Measurements from ENCODE around the gene HIVEP3.

Gene HIVEP3

DNA sequence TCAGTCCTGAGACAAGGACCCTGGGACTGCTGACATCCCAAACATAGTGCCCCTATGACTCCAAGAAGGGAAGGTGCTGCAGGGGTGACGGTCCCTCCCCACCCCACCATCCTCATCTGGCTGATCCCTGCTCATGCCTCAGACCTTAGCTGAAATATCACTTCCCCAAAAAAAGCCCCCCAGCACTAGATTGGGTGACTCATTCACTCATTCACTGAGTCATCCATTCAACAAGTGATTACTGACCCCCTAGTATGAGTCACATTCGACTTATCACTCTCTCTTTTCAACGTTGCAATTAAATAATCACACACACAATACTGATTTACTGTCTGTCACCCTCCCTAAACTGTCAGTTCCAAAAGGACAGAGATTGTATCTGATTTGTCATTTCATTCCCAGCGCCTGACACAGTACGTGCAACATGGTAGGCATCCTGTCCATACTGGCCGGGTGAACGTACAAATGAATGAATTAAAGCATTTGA is 48.6 kb downstream of the HIVEP3 start:
- TF ChIP-seq, protein P1, sequence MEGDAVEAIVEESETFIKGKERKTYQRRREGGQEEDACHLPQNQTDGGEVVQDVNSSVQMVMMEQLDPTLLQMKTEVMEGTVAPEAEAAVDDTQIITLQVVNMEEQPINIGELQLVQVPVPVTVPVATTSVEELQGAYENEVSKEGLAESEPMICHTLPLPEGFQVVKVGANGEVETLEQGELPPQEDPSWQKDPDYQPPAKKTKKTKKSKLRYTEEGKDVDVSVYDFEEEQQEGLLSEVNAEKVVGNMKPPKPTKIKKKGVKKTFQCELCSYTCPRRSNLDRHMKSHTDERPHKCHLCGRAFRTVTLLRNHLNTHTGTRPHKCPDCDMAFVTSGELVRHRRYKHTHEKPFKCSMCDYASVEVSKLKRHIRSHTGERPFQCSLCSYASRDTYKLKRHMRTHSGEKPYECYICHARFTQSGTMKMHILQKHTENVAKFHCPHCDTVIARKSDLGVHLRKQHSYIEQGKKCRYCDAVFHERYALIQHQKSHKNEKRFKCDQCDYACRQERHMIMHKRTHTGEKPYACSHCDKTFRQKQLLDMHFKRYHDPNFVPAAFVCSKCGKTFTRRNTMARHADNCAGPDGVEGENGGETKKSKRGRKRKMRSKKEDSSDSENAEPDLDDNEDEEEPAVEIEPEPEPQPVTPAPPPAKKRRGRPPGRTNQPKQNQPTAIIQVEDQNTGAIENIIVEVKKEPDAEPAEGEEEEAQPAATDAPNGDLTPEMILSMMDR (IDR thresholded peaks at IDR 0.05): no peak
- DNase-seq: no peak
- no peak overlapping the region for H3K27ac ChIP-seq
- H3K27me3 ChIP-seq: no peaks in the 10 kb centered on the region
- no peaks in the 10 kb centered on the region for H3K9me3 ChIP-seq
- no peak overlapping the region for H3K4me3 ChIP-seq
- H3K4me1 ChIP-seq: peaks cover 0 to 3% (median 0%) of the 10 kb centered on the region in 4 donors
- intact Hi-C loops (cut with DNase I; ENCODE audit: low total_unique reads): no loop called here
- H3K36me3 ChIP-seq: no peaks in the 10 kb centered on the region

DNA sequence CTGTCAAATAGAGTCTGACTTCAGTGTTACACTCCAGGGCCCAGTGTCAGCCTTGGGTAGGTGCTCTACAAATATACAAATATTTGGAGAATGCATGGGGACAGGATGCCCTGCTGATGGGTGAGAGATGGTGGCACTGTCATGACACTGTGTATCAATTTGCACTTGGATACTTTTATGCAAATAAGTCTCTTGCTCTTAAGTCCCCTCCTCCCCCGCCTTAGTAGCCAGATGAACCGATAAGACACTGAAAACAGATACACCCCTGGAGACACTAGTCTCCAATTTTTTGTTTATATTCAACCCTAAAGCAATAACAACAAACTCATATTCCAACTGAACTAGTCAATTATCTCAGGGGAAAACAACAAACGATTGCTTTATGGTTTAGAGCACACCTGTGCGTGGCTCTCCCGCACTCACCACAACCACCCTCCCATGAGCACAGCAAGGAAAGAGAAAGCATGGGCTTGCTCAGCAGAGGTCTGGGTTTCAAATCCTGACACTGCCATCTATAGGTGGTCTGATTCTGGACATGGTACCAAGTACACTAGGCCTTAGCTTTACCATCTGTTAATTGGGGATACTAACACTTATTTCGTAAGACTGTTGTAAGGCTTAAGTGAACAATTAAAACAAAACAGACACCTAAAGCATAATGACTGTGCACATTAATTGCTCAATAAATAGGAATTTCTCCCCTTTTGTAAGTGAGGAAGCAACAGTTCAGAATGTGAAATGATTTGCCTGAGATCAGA is 50.3 kb downstream of the HIVEP3 start:
- no peak for DNase-seq
- Histone ChIP-seq H3K36me3 (no peaks in the 10 kb centered on the region), H3K4me1 (no peaks in the 10 kb centered on the region), H3K4me3 (no peak overlapping the region), H3K9me3 (no peaks in the 10 kb centered on the region), H3K27ac (no peak overlapping the region), H3K27me3 (no peaks in the 10 kb centered on the region)
- intact Hi-C loops (cut with DNase I; ENCODE audit: low total_unique reads): no loop called here
- TF ChIP-seq, protein P1 (IDR thresholded peaks at IDR 0.05): no peak

DNA sequence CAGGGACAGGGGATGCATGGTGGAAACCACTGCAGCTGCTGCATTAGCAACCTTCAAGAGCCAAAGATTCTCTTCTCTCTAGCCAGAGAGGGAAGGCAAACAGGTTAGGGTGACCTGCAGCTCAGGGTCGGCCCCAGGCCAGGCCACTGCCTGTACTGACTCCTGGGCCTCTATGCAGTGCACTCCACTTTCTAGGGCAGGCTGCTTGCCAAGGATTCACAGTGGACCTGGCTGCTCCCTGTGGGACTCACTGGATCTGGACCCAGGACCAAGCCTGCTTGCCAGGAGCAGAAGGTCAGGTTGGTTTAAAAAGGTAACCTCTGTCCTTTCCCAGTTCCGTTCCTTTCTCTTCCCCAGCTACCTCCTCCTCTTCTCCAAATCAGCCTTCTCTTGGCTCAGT is 52.4 kb downstream of the HIVEP3 start:
- Histone ChIP-seq H3K27ac (no peak overlapping the region), H3K4me1 (peaks cover 0 to 10% (median 0%) of the 10 kb centered on the region in 4 donors), H3K4me3 (no peak overlapping the region), H3K27me3 (no peaks in the 10 kb centered on the region), H3K36me3 (no peaks in the 10 kb centered on the region), H3K9me3 (no peaks in the 10 kb centered on the region)
- no peak for DNase-seq
- intact Hi-C loops (cut with DNase I; ENCODE audit: low total_unique reads): no loop called here
- TF ChIP-seq, protein P1 (IDR thresholded peaks at IDR 0.05): no peak

DNA sequence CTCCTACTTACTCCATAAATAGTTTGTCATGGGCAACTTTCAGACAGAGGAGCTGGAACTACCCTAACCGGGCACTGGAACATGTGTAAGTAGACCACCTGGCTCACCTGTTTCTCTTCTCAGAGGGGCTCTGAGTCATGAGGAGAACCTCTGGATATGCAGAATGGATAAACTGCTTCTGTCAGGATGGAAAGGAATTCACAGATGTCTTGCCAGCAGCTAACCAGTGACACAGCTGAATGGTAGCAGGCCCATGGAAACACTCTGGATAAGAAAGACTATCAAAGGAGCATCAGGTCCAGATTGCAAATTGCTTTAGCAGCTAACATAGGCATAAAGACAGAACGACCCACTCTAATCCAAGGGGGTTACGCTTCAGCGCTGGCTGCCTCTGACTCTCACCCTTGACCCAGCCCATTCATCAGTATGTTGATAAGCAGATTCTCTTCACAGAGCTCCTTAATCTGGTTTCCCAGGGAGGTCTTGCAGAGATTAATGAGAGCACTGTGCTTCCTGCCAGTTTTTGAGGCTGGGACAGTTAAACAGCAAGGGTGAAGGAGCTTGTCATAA is 54.2 kb downstream of the HIVEP3 start:
- intact Hi-C loops (cut with DNase I; ENCODE audit: low total_unique reads): no loop called here
- Histone ChIP-seq H3K4me1 (peaks cover 0 to 19% (median 0%) of the 10 kb centered on the region in 4 donors), H3K27ac (no peak overlapping the region), H3K27me3 (no peaks in the 10 kb centered on the region), H3K4me3 (no peak overlapping the region), H3K36me3 (no peaks in the 10 kb centered on the region), H3K9me3 (no peaks in the 10 kb centered on the region)
- TF ChIP-seq, protein P1 (IDR thresholded peaks at IDR 0.05): no peak
- no peak for DNase-seq

DNA sequence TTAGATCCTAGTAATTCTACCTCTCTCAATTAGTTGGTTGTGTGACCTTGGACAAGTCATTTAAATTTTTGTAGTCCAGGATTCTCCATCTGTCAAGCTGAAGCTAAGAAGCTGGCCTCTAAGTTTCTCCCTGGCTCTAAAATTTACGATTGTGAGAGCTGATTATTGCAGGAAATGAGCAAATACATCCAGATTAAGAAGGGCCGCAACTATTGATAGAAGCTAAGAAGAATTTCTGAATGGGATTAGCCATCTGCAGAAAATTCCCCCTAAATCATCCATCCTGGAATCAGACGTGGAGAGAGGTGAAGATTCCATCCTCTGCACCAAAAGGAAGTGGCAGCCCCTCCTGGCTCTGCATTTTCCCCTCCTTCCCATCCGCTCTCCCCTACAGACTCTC is 55.0 kb downstream of the HIVEP3 start:
- H3K9me3 ChIP-seq: no peaks in the 10 kb centered on the region
- H3K4me1 ChIP-seq: peaks cover 0 to 19% (median 0%) of the 10 kb centered on the region in 4 donors
- no peak overlapping the region for H3K27ac ChIP-seq
- intact Hi-C loops (cut with DNase I; ENCODE audit: low total_unique reads): no loop called here
- no peaks in the 10 kb centered on the region for H3K27me3 ChIP-seq
- no peak overlapping the region for H3K4me3 ChIP-seq
- TF ChIP-seq, protein P1 (IDR thresholded peaks at IDR 0.05): no peak
- DNase-seq: no peak
- no peaks in the 10 kb centered on the region for H3K36me3 ChIP-seq

Data from tibial artery (tissue), 4 donors.